Osteocyte (in vitro differentiated cells): Measurements from ENCODE around the gene HOMER1. TPM values are rescaled to one million over a fixed set of nuclear protein-coding genes. Genes with fewer than 3 reads are reported as not detected.
A peak's percentile ranks its signal among the peaks of the same experiment; 100 is the strongest.

Experiments
- DNase-seq: peaks from one replicate; pipeline ENCODE4 v3.0.0; 2021; ENCODE audit warnings: mixed read lengths; ENCODE audit not compliant: unreplicated experiment; ENCODE audit errors: extremely low spot score
- H3K27ac Mint-ChIP-seq: one replicate; pipeline ENCODE4 v1.8.0; 2021; ENCODE audit warnings: mild to moderate bottlenecking, mixed read lengths; ENCODE audit not compliant: unreplicated experiment
- H3K27me3 Mint-ChIP-seq: one replicate; pipeline ENCODE4 v1.8.0; 2021; ENCODE audit warnings: mixed read lengths; ENCODE audit not compliant: unreplicated experiment
- H3K36me3 Mint-ChIP-seq: one replicate; pipeline ENCODE4 v1.8.0; 2021; ENCODE audit warnings: mixed read lengths; ENCODE audit not compliant: unreplicated experiment
- H3K4me1 Mint-ChIP-seq: one replicate; pipeline ENCODE4 v1.8.0; 2021; ENCODE audit warnings: mixed read lengths; ENCODE audit not compliant: unreplicated experiment
- H3K4me3 Mint-ChIP-seq: one replicate; pipeline ENCODE4 v1.8.0; 2021; ENCODE audit warnings: mild to moderate bottlenecking, moderate library complexity, mixed read lengths; ENCODE audit not compliant: unreplicated experiment
- H3K9me3 Mint-ChIP-seq: one replicate; pipeline ENCODE4 v1.8.0; 2021; ENCODE audit warnings: mixed read lengths; ENCODE audit not compliant: unreplicated experiment
- long read RNA-seq: library from polyadenylated mRNA; unstranded; transcript quantifications from one replicate; pipeline ENCODE4 v2.0.0, GENCODE V29; 2021
- total RNA-seq: library from RNA; stranded (reverse); gene quantifications from 2 replicates; pipeline ENCODE4 v1.2.1, GENCODE V29; 2021
- TF ChIP-seq, protein P1 (sequence below): fragments of 200-600 bp; sonication (generic); IDR thresholded peaks from 2 replicates; pipeline ENCODE4 v1.5.0; 2021; ENCODE audit warnings: antibody characterized with exemption, mild to moderate bottlenecking, moderate library complexity

The HOMER1 gene, protein sequence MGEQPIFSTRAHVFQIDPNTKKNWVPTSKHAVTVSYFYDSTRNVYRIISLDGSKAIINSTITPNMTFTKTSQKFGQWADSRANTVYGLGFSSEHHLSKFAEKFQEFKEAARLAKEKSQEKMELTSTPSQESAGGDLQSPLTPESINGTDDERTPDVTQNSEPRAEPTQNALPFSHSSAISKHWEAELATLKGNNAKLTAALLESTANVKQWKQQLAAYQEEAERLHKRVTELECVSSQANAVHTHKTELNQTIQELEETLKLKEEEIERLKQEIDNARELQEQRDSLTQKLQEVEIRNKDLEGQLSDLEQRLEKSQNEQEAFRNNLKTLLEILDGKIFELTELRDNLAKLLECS
- total RNA-seq: 7.2 and 8.5 TPM in 2 replicates
- long read RNA-seq, full-length matches to known transcripts: 1 of 4 reads
- long read RNA-seq, partial matches to known transcripts: 1 of 4 reads
- long read RNA-seq, other reads (novel, unspliced or antisense): 2 of 4 reads

DNA sequence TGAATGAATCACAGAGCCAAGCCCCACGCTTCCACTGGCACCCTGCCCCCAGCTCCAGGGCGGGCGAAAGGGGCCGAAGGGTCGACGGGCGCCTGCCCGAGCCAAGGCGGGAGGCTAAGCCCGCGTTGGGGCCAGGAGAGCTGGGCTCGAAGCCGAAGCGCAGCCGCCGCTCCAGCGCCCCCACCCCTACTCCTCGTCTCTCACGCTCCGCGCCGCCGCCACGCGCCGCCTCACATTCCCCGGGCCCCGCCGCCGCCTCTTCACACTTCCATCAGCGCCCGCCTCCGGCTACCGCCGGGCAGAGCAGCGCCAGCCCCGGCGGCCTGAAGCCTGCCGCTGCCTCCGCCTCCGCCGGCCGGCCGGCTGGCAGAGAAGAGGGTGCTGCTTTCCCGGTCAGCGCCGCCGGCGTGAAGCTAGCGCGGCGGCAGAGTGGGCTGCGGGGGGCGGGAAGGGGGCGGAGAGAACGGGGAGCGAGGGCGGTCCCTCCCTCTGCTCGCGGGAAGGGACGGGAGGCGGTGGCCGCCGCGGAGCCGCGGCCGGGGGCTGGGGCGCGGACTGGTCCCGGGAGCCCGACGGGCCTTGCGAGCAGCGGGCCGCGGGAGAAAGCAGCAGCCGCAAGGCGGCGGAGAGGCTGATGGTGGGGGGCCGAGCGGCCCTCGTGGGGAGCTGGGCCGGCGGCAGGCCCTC lies at the start of gene HOMER1:
Gene HOMER1, minus strand, starts transcription at position 431 of the 687 bp plus-strand sequence. CDS start 1,360 bp downstream, outside the sequence.
- H3K4me1 Mint-ChIP-seq: peaks cover 31% of the 10 kb centered on the region
- H3K36me3 Mint-ChIP-seq: no peaks in the 10 kb centered on the region
- H3K27me3 Mint-ChIP-seq: peaks cover 3% of the 10 kb centered on the region
- peak; percentile 93 for DNase-seq
- TF ChIP-seq, protein P1, sequence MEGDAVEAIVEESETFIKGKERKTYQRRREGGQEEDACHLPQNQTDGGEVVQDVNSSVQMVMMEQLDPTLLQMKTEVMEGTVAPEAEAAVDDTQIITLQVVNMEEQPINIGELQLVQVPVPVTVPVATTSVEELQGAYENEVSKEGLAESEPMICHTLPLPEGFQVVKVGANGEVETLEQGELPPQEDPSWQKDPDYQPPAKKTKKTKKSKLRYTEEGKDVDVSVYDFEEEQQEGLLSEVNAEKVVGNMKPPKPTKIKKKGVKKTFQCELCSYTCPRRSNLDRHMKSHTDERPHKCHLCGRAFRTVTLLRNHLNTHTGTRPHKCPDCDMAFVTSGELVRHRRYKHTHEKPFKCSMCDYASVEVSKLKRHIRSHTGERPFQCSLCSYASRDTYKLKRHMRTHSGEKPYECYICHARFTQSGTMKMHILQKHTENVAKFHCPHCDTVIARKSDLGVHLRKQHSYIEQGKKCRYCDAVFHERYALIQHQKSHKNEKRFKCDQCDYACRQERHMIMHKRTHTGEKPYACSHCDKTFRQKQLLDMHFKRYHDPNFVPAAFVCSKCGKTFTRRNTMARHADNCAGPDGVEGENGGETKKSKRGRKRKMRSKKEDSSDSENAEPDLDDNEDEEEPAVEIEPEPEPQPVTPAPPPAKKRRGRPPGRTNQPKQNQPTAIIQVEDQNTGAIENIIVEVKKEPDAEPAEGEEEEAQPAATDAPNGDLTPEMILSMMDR: no peak
- H3K4me3 Mint-ChIP-seq: peak within 1 kb of the TSS; percentile 96
- no peaks in the 10 kb centered on the region for H3K9me3 Mint-ChIP-seq
- H3K27ac Mint-ChIP-seq: peak within 1 kb of the TSS; percentile 98

DNA sequence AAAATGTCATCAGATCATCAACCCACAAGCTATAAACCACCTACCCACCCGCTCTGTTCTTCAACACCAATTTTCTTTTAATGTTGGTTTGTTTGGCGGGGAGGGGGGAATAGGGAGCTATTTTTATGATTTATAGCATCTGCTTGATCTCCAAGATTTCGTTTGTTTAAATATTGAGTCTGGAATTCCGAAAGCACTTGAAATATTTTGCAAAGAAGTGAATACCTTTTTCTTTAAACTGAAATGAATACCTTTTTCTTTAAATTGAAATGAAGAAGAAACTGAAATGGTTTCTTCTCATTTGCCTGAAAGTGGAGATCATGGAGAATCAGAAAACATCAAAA lies 49.3 kb upstream of the HOMER1 start:
- DNase-seq: no peak
- Mint-ChIP-seq H3K36me3 (no peaks in the 10 kb centered on the region), H3K4me3 (no peak overlapping the region)

DNA sequence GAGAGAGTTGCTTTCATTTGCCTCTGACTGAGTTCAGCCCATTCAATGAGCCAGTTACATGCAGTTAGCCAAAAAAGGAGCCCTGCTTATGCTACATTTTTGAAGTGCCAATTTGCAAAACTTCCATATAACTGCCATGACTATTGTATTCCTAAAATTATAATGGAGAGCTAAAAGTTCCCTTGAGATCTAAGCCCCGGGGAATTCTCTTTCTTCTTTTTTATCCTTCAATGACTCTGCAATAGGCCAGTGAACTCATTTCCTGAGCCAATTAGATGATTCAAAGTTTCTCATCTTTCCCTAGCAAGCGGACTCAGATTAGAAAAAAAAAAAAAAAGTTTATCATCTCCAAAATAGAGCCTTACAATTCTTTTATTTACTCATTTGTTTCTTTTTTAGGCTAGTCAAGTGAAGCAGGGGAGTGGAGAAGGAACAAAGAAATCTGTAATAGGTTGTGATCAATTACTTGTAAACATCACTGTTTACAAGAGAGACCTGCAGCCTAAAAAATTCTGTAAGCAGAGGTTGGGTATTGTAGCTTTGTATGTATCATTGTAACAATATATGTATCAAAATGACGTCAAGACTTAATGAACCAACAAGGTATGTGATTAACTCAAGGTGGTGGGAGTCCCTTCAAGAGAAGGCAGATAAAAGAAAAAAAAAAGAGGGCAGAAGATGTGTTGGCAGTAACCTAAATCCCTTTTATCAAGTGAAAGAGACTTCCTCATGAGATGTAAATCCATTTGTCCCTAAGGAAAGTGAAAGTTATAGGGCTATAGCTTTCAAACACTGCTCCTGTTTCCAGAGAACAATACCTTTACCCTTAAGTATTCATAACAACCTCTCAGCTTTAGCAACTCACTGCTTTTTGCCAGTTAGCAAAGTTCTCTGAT lies 48.7 kb upstream of the HOMER1 start:
- DNase-seq: no peak
- Mint-ChIP-seq H3K27me3 (no peaks in the 10 kb centered on the region), H3K36me3 (no peaks in the 10 kb centered on the region), H3K4me1 (peaks cover 13% of the 10 kb centered on the region), H3K9me3 (no peaks in the 10 kb centered on the region), H3K27ac (no peak overlapping the region), H3K4me3 (no peak overlapping the region)
- TF ChIP-seq, protein P1: no peak

More for the DNA sequence above, 49.3 kb upstream of the HOMER1 start:
- Mint-ChIP-seq H3K27ac (no peak overlapping the region), H3K9me3 (no peaks in the 10 kb centered on the region), H3K27me3 (no peaks in the 10 kb centered on the region), H3K4me1 (peaks cover 15% of the 10 kb centered on the region)
- TF ChIP-seq, protein P1: no peak

DNA sequence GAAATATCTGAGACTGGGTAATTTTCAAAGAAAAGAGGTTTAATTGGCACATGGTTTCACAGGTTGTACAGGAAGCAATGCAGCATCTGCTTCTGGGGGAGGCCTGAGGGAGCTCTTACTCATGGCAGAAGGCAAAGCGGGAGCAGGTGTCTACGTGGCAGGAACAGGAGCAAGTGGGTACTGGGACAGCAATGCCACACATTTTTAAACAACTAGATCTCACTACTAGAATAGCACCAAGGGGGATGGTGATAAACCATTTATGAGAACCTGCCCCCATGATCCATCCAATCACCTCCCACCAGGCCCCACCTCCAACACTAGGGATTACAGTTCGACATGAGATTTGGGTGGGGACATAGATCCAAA lies 47.6 kb upstream of the HOMER1 start:
- H3K27ac Mint-ChIP-seq: no peak overlapping the region
- H3K4me3 Mint-ChIP-seq: no peak overlapping the region
- H3K27me3 Mint-ChIP-seq: no peaks in the 10 kb centered on the region
- TF ChIP-seq, protein P1: no peak
- peaks cover 13% of the 10 kb centered on the region for H3K4me1 Mint-ChIP-seq
- DNase-seq: peak; percentile 48
- H3K36me3 Mint-ChIP-seq: no peaks in the 10 kb centered on the region
- H3K9me3 Mint-ChIP-seq: no peaks in the 10 kb centered on the region
